Measurements from ENCODE around the gene BEND3.
"Not testable (repeated sequence)": the region's sequence is repeated elsewhere in the genome, so short reads cannot be mapped to it uniquely, and the experiment has no call there.

The BEND3 gene

GRCh38 chr6:107047807-107048206 lies 67.5 kb downstream of the BEND3 start:
- no peak for DNase-seq

GRCh38 chr6:107045826-107046675 lies 69.3 kb downstream of the BEND3 start:
- Histone ChIP-seq H3K36me3 (ENCODE audit: control insufficient read depth, insufficient read depth, low read length) (peaks cover 7% of the 10 kb centered on the region), H3K4me1 (ENCODE audit: control insufficient read depth, insufficient read depth, low read length, poor library complexity, severe bottlenecking) (no peaks in the 10 kb centered on the region), H3K9me3 (ENCODE audit: control insufficient read depth, low read length) (no peaks in the 10 kb centered on the region), H3K27me3 (replicated peaks; ENCODE audit: control insufficient read depth, insufficient read depth, low read length, poor library complexity, severe bottlenecking) (no peaks in the 10 kb centered on the region), H3K4me3 (ENCODE audit: insufficient read depth, low read depth, low read length, poor library complexity, severe bottlenecking) (no peak overlapping the region), H3K27ac (ENCODE audit: insufficient read depth, low read length, poor library complexity, severe bottlenecking) (no peak overlapping the region)
- no peak for DNase-seq

More at GRCh38 chr6:107047807-107048206, 67.5 kb downstream of the BEND3 start:
- Histone ChIP-seq H3K4me3 (ENCODE audit: insufficient read depth, low read depth, low read length, poor library complexity, severe bottlenecking) (no peak overlapping the region), H3K27ac (ENCODE audit: insufficient read depth, low read length, poor library complexity, severe bottlenecking) (no peak overlapping the region), H3K9me3 (ENCODE audit: control insufficient read depth, low read length) (no peaks in the 10 kb centered on the region), H3K36me3 (ENCODE audit: control insufficient read depth, insufficient read depth, low read length) (peaks cover 9% of the 10 kb centered on the region), H3K4me1 (ENCODE audit: control insufficient read depth, insufficient read depth, low read length, poor library complexity, severe bottlenecking) (no peaks in the 10 kb centered on the region), H3K27me3 (replicated peaks; ENCODE audit: control insufficient read depth, insufficient read depth, low read length, poor library complexity, severe bottlenecking) (no peaks in the 10 kb centered on the region)

- Histone ChIP-seq H3K4me3 (ENCODE audit: insufficient read depth, low read depth, low read length, poor library complexity, severe bottlenecking) (no peak overlapping the region), H3K27me3 (replicated peaks; ENCODE audit: control insufficient read depth, insufficient read depth, low read length, poor library complexity, severe bottlenecking) (no peaks in the 10 kb centered on the region), H3K9me3 (ENCODE audit: control insufficient read depth, low read length) (no peaks in the 10 kb centered on the region), H3K36me3 (ENCODE audit: control insufficient read depth, insufficient read depth, low read length) (peaks cover 3% of the 10 kb centered on the region), H3K27ac (ENCODE audit: insufficient read depth, low read length, poor library complexity, severe bottlenecking) (no peak overlapping the region), H3K4me1 (ENCODE audit: control insufficient read depth, insufficient read depth, low read length, poor library complexity, severe bottlenecking) (peaks cover 3% of the 10 kb centered on the region)
- no peak for DNase-seq
These were observed 82.2 kb downstream of the BEND3 start for GRCh38 chr6:107033126-107033525.

- Histone ChIP-seq H3K9me3 (ENCODE audit: control insufficient read depth, low read length) (no peaks in the 10 kb centered on the region), H3K27ac (ENCODE audit: insufficient read depth, low read length, poor library complexity, severe bottlenecking) (no peak overlapping the region), H3K27me3 (replicated peaks; ENCODE audit: control insufficient read depth, insufficient read depth, low read length, poor library complexity, severe bottlenecking) (no peaks in the 10 kb centered on the region), H3K4me3 (ENCODE audit: insufficient read depth, low read depth, low read length, poor library complexity, severe bottlenecking) (no peak overlapping the region), H3K4me1 (ENCODE audit: control insufficient read depth, insufficient read depth, low read length, poor library complexity, severe bottlenecking) (peaks cover 3% of the 10 kb centered on the region), H3K36me3 (ENCODE audit: control insufficient read depth, insufficient read depth, low read length) (peaks cover 3% of the 10 kb centered on the region)
- DNase-seq = no peak
These were observed 83.3 kb downstream of the BEND3 start for GRCh38 chr6:107032051-107032450.

GRCh38 chr6:107030151-107030550 lies 85.2 kb downstream of the BEND3 start:
- Histone ChIP-seq H3K4me1 (ENCODE audit: control insufficient read depth, insufficient read depth, low read length, poor library complexity, severe bottlenecking) (peaks cover 3% of the 10 kb centered on the region), H3K4me3 (ENCODE audit: insufficient read depth, low read depth, low read length, poor library complexity, severe bottlenecking) (no peak overlapping the region), H3K27me3 (replicated peaks; ENCODE audit: control insufficient read depth, insufficient read depth, low read length, poor library complexity, severe bottlenecking) (no peaks in the 10 kb centered on the region), H3K9me3 (ENCODE audit: control insufficient read depth, low read length) (no peaks in the 10 kb centered on the region), H3K36me3 (ENCODE audit: control insufficient read depth, insufficient read depth, low read length) (peaks cover 3% of the 10 kb centered on the region), H3K27ac (ENCODE audit: insufficient read depth, low read length, poor library complexity, severe bottlenecking) (no peak overlapping the region)
- no peak for DNase-seq

- H3K4me1 ChIP-seq (ENCODE audit: control insufficient read depth, insufficient read depth, low read length, poor library complexity, severe bottlenecking) = peaks cover 3% of the 10 kb centered on the region
- no peak overlapping the region for H3K4me3 ChIP-seq (ENCODE audit: insufficient read depth, low read depth, low read length, poor library complexity, severe bottlenecking)
- H3K36me3 ChIP-seq (ENCODE audit: control insufficient read depth, insufficient read depth, low read length) = no peaks in the 10 kb centered on the region
- no peak for DNase-seq
- H3K27ac ChIP-seq (ENCODE audit: insufficient read depth, low read length, poor library complexity, severe bottlenecking) = no peak overlapping the region
- no peaks in the 10 kb centered on the region for H3K9me3 ChIP-seq (ENCODE audit: control insufficient read depth, low read length)
- no peaks in the 10 kb centered on the region for H3K27me3 ChIP-seq (replicated peaks; ENCODE audit: control insufficient read depth, insufficient read depth, low read length, poor library complexity, severe bottlenecking)
These were observed 88.3 kb downstream of the BEND3 start for GRCh38 chr6:107026965-107027364.

GRCh38 chr6:107021446-107022185 lies 93.7 kb downstream of the BEND3 start:
- Histone ChIP-seq H3K36me3 (ENCODE audit: control insufficient read depth, insufficient read depth, low read length) (no peaks in the 10 kb centered on the region), H3K9me3 (ENCODE audit: control insufficient read depth, low read length) (no peaks in the 10 kb centered on the region), H3K4me3 (ENCODE audit: insufficient read depth, low read depth, low read length, poor library complexity, severe bottlenecking) (no peak overlapping the region), H3K4me1 (ENCODE audit: control insufficient read depth, insufficient read depth, low read length, poor library complexity, severe bottlenecking) (no peaks in the 10 kb centered on the region), H3K27ac (ENCODE audit: insufficient read depth, low read length, poor library complexity, severe bottlenecking) (no peak overlapping the region), H3K27me3 (replicated peaks; ENCODE audit: control insufficient read depth, insufficient read depth, low read length, poor library complexity, severe bottlenecking) (no peaks in the 10 kb centered on the region)
- DNase-seq = no peak

- Histone ChIP-seq H3K4me3 (ENCODE audit: insufficient read depth, low read depth, low read length, poor library complexity, severe bottlenecking) (no peak overlapping the region), H3K9me3 (ENCODE audit: control insufficient read depth, low read length) (no peaks in the 10 kb centered on the region), H3K4me1 (ENCODE audit: control insufficient read depth, insufficient read depth, low read length, poor library complexity, severe bottlenecking) (no peaks in the 10 kb centered on the region)
These were observed 95.1 kb downstream of the BEND3 start for GRCh38 chr6:107020239-107020638.

GRCh38 chr6:107019628-107020027 lies 95.7 kb downstream of the BEND3 start:
- H3K36me3 ChIP-seq (ENCODE audit: control insufficient read depth, insufficient read depth, low read length); H3K4me3 ChIP-seq (ENCODE audit: insufficient read depth, low read depth, low read length, poor library complexity, severe bottlenecking); H3K9me3 ChIP-seq (ENCODE audit: control insufficient read depth, low read length); H3K4me1 ChIP-seq (ENCODE audit: control insufficient read depth, insufficient read depth, low read length, poor library complexity, severe bottlenecking); DNase-seq; H3K27ac ChIP-seq (ENCODE audit: insufficient read depth, low read length, poor library complexity, severe bottlenecking); H3K27me3 ChIP-seq (replicated peaks; ENCODE audit: control insufficient read depth, insufficient read depth, low read length, poor library complexity, severe bottlenecking): not testable (repeated sequence)

More at GRCh38 chr6:107020239-107020638, 95.1 kb downstream of the BEND3 start:
- Histone ChIP-seq H3K36me3 (ENCODE audit: control insufficient read depth, insufficient read depth, low read length) (no peaks in the 10 kb centered on the region), H3K27me3 (replicated peaks; ENCODE audit: control insufficient read depth, insufficient read depth, low read length, poor library complexity, severe bottlenecking) (no peaks in the 10 kb centered on the region), H3K27ac (ENCODE audit: insufficient read depth, low read length, poor library complexity, severe bottlenecking) (no peak overlapping the region)
- no peak for DNase-seq

GRCh38 chr6:107019047-107019446 lies 96.3 kb downstream of the BEND3 start:
- H3K4me3 ChIP-seq (ENCODE audit: insufficient read depth, low read depth, low read length, poor library complexity, severe bottlenecking) = no peak overlapping the region
- H3K36me3 ChIP-seq (ENCODE audit: control insufficient read depth, insufficient read depth, low read length) = no peaks in the 10 kb centered on the region
- H3K9me3 ChIP-seq (ENCODE audit: control insufficient read depth, low read length) = no peaks in the 10 kb centered on the region
- H3K4me1 ChIP-seq (ENCODE audit: control insufficient read depth, insufficient read depth, low read length, poor library complexity, severe bottlenecking) = no peaks in the 10 kb centered on the region
- no peak overlapping the region for H3K27ac ChIP-seq (ENCODE audit: insufficient read depth, low read length, poor library complexity, severe bottlenecking)
- no peak for DNase-seq
- no peaks in the 10 kb centered on the region for H3K27me3 ChIP-seq (replicated peaks; ENCODE audit: control insufficient read depth, insufficient read depth, low read length, poor library complexity, severe bottlenecking)

Measured in effector memory CD4-positive, alpha-beta T cell (primary cell).